Measurements from ENCODE around the gene SZT2.
A peak's percentile ranks its signal among the peaks of the same experiment; 100 is the strongest.
"Not testable (repeated sequence)": the region's sequence is repeated elsewhere in the genome, so short reads cannot be mapped to it uniquely, and the experiment has no call there.

The SZT2 gene

DNA sequence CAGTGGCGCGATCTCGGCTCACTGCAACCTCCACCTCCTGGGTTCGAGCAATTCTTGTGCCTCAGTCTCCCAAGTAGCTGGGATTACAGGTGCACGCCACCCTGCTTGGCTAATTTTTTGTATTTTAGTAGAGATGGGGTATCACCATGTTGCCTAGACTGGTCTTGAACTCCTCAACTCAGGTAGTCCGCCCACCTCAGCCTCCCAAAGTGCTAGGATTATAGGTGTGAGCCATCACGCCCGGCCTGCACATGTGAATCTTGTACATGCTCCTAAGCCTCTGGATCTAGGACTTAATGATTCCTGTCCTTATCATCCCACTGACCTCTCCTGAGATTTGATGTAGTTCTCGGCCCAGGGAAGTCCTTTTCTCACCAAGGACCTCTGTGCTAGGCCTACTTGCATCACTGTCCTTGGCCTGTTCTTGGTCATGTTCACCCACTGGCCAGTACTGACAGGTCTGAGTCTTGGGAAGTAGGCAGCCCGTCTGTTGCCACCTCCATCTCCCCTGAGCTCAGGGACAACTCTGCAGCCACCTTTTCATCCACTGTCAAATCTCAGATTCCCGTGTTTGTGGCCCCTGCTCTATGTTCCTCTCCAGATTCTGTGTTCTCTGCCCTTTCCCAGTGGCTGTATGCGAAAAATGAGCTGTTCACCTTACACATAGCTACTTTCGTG, 54.6 kb downstream of the SZT2 start:
- DNase-seq, result no peak

- no peak for DNase-seq
These were observed 55.1 kb downstream of the SZT2 start for GRCh38 chr1:43444836-43445235.

DNA sequence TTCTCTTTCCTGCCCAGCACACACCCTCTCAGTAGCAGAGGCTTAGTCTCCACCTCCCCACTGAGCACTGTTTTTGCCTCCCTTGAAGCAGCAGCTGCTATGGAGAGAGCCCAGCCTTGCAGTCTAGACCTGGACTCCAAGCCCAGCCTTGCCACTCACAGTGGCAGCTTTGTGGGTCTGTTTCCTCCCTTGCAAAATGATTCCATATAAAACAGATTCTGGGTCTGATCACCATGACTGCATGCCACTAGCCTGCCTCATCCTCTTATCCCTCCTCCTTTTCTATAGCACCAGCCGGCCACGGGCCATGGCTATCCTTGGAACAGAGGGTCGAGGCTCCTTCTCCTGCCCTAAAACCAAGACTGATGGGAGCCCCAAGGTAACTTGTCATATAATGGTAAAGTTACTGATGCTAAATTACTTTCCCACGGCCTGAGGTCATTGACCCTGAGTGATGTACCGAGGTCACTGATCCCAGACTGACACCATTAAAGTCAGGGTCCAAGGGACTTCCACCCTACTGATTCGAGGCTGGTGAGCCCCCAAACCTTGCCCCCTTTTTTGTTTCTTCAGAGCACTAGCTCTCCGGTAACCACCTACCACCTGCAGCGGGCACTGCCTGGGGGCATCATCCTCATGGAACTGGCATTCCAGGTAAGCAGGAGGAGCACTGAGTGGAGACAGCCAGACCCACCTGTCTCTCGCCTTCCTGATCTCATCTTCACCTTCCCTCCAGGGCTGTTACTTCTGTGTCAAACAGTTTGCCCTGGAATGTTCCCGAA, 56.1 kb downstream of the SZT2 start:
- no peak for DNase-seq

GRCh38 chr1:43446388-43446740, 56.7 kb downstream of the SZT2 start:
- DNase-seq, result no peak

- DNase-seq, result no peak
These were observed 57.5 kb downstream of the SZT2 start for GRCh38 chr1:43446881-43447835.

- DNase-seq, result no peak
These were observed 58.4 kb downstream of the SZT2 start for GRCh38 chr1:43447891-43448708.

DNA sequence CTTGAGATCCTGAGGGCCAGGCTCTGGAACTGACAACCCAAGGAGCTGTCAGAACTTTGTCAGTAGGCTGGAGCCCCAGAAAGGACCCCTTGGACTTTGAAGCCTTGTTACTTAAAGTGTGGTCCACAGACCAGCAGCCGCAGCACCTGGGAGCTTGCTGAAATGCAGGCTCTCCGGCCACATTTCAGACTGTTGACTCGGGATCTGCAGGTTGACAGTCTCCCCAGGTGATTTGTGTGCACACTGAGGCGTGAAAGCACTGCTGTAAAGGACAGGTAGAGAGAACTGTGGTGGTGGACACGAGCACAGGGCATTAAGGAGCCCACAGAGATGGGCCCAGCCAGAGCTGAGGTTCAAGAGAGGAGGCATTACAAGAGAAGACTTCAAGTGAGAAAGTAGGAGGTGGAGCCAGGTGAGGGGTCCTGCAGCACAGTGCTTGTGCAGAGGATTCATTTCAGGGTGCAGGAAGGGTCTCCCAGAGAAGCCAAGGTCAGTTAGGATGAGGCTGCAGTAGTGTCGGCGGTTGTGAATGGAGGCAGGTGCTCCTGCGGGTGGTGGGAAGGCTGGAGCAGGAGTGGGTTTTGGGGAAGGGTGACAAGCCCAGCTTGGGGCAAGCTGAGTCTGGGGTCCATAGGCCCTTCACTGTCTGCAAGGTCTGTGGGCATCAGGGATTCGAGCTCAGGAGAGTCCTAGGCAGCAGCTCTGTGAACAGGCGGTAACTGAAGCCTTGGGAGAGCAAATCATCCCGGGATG, 59.4 kb downstream of the SZT2 start:
- DNase-seq, result no peak

DNA sequence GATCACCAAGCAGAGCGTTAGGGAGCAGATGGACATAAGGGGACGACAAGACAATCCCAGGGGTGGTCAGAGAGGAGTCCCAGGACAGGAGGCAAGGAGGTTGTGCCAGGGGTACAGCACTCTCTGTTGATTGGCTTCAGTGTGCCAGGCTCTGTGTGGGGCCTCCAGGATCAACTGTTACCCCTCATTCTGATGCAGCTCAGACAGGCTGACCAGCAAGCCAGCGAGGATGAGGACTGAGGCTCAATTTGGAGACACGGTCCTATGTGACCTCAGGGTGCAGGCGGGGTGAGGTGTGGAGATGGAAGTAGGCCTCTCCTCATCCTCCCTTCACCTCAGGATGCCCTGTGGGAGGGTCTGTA, 60.0 kb downstream of the SZT2 start:
- DNase-seq, result no peak

DNA sequence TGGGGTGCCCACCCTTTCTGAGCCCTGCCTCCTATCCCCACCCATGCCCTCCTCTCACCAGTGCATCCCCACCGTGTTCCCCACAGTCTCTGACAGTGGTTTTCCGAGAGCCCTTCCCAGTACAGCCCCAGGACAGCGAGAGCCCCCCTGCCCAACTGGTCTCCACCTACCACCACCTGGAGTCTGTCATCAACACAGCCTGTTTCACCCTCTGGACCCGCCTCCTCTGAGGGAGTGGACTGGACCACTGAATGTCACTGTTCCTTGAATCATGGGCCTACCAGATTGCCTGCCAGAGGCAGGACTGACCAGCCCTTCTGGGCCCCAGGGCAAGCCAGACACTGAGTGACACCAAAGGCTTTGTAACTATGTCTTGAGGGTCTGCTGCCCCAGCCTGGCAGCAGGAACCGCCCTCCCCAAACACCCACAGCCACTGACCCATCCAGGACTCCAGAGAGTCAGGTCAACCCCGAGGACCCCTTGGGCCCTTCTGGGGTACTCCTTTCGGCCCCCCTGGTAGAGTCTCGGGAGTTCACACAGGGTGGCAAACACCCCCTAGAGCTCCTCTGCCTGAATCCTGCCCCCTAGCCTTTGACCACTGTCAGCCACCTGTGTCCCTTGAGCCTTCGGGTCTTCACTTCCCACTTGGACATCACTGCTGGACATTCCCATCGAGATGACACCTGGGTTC, 60.7 kb downstream of the SZT2 start:
- DNase-seq, result no peak

GRCh38 chr1:43451157-43451591, 61.5 kb downstream of the SZT2 start:
- DNase-seq, result no peak

DNA sequence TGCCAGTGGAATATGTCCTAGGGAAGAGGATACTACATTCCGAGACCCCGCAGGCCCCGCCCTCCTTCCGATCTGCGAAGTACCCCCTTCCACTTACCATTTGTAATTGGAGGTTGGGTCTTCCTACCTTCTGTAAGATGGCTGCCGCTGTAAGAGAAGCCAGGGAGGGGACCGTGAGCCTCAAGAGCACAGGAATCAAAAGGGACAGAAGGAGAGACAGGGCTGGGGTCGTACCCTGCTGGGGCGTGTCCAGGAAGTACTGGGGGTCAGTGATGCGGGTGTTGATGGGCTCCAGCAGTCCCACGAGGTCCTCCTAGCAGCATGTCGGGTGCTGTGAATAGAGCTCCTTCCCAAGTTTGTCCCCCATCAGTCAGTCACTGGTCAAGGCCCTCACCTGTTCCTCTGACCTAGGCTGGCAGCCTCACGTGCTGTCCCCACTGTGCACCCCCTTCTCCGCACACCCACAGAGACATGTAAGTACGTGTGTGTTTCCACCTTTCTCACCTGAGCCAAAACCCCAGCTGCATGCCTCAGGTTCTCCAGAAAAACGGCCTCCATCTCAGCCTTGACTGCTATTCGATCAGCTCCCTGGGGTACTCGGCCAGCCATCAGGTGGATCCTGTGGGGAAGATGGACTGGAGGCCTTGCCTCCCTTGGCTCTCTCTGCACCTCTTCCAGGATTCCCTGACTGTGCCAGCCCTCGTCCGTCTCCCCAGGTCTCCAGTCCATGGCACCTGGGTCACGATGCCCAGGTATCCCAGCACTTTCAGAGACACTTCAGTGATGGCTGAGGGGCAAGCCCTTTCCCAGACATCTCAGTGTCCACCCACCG, 62.2 kb downstream of the SZT2 start:
- no peak for DNase-seq

GRCh38 chr1:43452789-43453441, 63.2 kb downstream of the SZT2 start:
- no peak for DNase-seq

DNA sequence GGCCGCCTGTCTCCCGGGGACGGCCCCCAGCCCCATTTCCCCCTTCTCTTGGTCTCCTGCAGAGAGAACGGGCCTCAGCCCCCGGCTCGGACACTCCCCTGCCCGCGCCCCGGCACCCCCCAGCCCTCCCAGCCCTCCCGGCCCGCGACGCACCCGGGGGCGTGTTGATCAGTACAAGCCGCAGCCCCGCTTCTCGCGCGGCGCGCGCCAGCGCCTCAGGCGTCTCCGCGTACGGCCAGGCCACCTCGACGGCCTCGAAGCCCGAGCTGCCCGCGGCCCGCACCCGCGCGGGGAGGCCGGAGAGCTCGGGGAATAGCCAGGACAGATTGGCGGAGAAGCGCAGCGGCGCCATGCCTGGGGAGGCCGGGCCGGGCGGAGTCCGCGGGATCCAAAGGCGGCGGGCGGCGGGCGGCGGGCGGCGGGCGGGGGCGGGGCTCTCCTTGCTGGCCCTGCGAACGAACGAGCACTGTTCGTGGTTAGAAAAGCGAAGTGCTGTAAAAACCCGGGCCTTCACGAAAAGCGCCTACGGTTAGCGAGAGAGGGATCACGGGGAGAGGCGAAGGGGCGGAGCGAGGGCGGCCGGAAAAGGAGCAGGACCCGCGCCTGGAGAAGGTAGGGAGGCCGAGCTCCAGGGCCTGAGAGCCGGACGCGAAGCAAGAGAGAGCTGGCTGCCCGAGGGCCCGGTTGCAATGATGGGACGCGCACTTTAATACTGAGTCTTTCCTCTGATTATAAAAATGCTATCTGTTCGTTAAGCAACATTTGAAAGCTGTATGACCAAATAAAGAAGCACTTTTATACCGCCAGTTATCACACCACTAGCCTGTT, 64.0 kb downstream of the SZT2 start, which contains the start of gene HYI:
TSS of gene HYI (minus strand) at position 490 of the 828 bp plus-strand sequence. CDS start at position 352, 138 bp downstream.
- DNase-seq, result peak; percentile 81

- peak; percentile 72 for DNase-seq
These were observed 64.7 kb downstream of the SZT2 start for GRCh38 chr1:43454270-43455011.

GRCh38 chr1:43455213-43455889, 65.7 kb downstream of the SZT2 start:
- no peak for DNase-seq

GRCh38 chr1:43458379-43458778, 68.7 kb downstream of the SZT2 start:
- DNase-seq, result not testable (repeated sequence)
